HG03565 (cell line): ENCODE measurements around the gene HSPH1.
"Not testable (repeated sequence)": the region's sequence is repeated elsewhere in the genome, so short reads cannot be mapped to it uniquely, and the experiment has no call there.

Experiments used
- ATAC-seq: cut with Tn5 transposase; IDR thresholded peaks from one replicate; pipeline ENCODE4 v1.9.1; 2021; ENCODE audit warnings: mild to moderate bottlenecking, moderate library complexity; ENCODE audit not compliant: unreplicated experiment

HSPH1 gene

GRCh38 chr13:31100721-31101120, 61.0 kb downstream of the HSPH1 start:
- no peak for ATAC-seq

GRCh38 chr13:31097911-31098434, 63.7 kb downstream of the HSPH1 start:
- ATAC-seq, result not testable (repeated sequence)

DNA sequence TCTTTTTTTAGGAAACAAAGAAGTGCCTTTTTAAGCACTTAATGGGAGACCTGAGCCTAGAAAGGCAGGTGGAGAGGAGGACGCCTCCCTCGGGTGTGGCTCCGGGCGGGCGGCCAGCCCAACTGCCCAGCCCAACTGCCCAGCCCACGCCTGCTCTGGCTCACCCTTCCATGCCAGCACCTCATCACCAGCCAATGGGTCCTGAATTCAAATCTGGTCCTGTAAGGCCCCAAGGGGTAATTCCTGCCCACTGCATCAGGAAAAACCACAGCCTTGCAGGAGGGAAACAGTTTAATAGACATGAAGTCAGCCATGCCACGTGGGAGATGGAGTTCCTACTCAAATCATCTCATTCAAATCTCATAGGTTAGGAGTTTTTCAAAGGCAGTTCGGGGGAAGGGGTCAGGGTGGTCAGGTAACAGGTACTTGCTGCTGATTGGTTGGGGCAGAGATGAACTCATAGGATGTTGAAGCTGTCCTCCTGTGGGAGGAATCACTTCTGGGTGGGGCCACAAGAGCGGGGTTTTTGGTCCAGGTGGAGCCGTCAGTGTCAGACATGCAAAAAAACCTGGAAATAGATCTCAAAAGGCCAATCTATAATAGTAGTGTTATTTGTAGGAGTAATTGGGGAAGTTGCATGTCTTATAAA, 64.9 kb downstream of the HSPH1 start:
- ATAC-seq, result no peak

GRCh38 chr13:31094331-31095015, 67.2 kb downstream of the HSPH1 start:
- no peak for ATAC-seq

GRCh38 chr13:31093145-31093885, 68.4 kb downstream of the HSPH1 start:
- ATAC-seq, result no peak

DNA sequence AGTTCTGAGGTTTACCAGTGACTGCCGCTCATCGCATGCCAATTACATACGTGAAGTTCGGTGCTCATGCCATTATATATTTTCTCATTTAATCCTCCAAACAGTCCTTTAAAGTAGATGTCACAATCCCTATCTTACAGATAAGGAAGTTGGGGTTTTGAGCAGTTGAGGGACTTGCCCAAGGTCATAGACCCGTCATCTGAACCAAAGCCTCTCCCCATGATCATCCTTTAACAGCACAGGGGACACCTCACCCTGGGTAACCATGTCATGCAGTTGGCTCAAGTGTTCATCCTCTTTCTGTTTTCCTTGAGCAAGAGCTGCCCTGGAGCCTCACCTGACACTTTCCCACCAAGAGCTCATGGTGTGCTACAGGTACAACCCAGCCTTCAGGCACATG, 69.1 kb downstream of the HSPH1 start:
- no peak for ATAC-seq

DNA sequence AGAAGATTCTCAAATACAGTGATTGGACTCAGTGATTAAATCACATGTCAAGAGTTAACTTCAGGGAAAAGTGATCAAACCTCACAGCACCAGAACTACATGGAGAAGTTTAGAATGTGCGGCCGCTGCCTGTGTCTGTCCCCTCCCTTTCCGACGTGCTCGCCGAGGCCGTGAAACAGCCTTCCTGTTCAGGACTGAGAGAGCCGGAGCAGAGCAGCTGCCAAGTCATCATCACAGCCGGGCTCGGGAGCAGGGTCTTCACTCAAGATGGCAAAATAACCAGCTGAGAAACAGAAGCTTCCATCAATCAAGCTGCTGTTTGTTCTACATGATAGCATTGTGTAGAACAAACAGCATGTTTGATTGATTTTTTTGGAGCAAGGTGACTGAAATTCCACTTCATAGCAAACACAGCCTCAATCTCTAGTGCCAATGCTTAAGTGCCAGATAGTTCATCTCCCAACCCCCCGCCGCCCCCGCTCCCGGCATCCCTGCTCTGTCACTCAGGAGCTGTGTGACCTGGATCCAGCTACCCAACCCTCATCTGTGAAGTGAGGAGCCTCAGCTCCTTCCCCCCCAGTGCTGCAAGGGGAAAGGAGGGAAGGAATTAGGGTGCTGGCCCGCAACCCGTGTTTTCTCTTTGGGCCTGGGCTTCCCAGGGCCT, 70.6 kb downstream of the HSPH1 start:
- ATAC-seq, result no peak

DNA sequence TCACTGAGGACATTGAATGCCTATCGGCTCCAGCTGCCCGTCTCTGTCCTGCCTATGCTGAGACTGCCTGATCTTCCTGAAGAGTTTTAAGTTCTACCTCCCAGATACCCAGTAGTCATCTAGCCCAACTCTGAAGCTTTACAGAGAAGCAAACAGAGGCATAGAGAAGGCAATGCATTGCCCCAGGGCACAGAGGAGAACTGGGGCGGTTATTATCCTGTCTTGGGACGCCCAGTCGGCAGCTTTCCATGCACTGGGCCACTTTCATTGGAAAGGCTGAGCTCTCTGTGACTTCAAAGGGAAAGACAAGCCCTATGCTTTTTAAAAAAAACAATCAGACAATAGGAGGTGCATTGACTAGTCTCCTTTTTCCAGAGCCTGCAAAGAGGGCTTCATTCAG, 71.6 kb downstream of the HSPH1 start:
- ATAC-seq, result no peak

- ATAC-seq, result no peak
Observed at GRCh38 chr13:31089649-31090048, 72.1 kb downstream of the HSPH1 start.

GRCh38 chr13:31088826-31089420, 72.8 kb downstream of the HSPH1 start:
- no peak for ATAC-seq
